Upper lobe of right lung (tissue), 1 donor: Measurements from ENCODE around the gene SPTAN1. TPM values are rescaled to one million over a fixed set of nuclear protein-coding genes. Genes with fewer than 3 reads are reported as not detected.

Source experiments
- ATAC-seq: fragments of 200-7000 bp; cut with Tn5 transposase; one replicate; pipeline ENCODE4 v1.9.1; 2020; ENCODE audit warnings: mild to moderate bottlenecking, moderate library complexity
- DNase-seq: peaks from one replicate; pipeline ENCODE4 v3.0.0-alpha.2; 2020
- H3K27ac ChIP-seq: fragments of 200-600 bp; one replicate; pipeline ENCODE4 v1.8.0; 2022
- H3K27me3 ChIP-seq: fragments of 200-600 bp; one replicate; pipeline ENCODE4 v1.8.0; 2022; ENCODE audit warnings: mild to moderate bottlenecking
- H3K36me3 ChIP-seq: fragments of 200-600 bp; one replicate; pipeline ENCODE4 v1.8.0; 2022
- H3K4me1 ChIP-seq: fragments of 200-600 bp; one replicate; pipeline ENCODE4 v1.8.0; 2022
- H3K4me3 ChIP-seq: fragments of 200-600 bp; one replicate; pipeline ENCODE4 v1.8.0; 2022; ENCODE audit warnings: mild to moderate bottlenecking
- H3K9me3 ChIP-seq: fragments of 200-600 bp; one replicate; pipeline ENCODE4 v1.8.0; 2022
- CTCF ChIP-seq: fragments of 200-600 bp; IDR thresholded peaks from one replicate; pipeline ENCODE4 v1.8.0; 2022; ENCODE audit warnings: antibody characterized with exemption
- intact Hi-C: fragments of 100-400 bp; cut with DNase I; formaldehyde crosslinking; loops from one replicate; pipeline ENCODE4 v1.11.0; 2022
- total RNA-seq: library from RNA; stranded (reverse); fragmentation: NEBNext Ultra II Directional; extraction: Animal tissue kit (Norgen Biotek cat#: 25700); gene quantifications from one replicate; pipeline ENCODE4 v1.2.1, GENCODE V29; 2021
- donor health status: DM: no; HTN: yes; CAD: no; lungs with severe emphysema.

Gene SPTAN1
- total RNA-seq, 1 donor from 2014 or later: 358 TPM

DNA sequence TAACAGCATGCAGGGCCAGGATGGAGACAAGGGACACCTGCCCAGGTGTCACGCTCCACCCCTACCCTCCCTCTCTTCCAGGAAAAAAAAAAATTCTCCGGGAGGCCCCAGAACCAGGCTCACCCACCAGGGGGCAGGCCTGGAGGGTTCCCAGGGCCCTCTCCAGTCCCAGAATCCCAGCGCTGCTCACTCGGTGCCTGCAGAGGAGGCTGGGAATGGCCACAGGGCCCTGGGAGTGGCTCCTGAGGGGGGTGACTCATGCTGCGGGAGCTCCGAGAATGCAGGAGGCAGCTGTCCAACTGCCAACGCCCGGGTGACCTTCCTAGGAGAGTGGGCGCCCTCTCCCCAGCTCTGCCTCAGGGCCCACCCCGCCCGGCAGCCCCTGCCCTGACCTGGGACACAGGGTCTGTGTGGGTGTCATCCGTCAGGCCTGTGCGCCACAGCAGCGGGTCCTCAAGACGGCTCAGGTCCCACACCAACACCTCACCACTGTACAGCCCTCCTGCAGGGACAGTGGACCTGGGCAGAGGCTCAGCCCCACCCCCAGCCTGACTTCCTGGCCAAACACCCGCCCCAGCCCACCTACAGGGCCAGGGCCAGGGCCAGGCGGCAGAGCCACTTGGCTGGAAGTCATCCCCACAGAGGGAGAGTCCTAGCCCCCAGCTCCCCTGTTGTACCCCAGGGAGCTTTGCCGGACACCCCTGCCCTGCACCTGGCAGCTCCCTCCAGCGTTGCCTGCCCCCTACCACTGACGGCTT is 83.1 kb downstream of the SPTAN1 start:
- Histone ChIP-seq H3K4me3 (peak overlapping the region; percentile 28), H3K4me1 (peaks cover 21% of the 10 kb centered on the region), H3K27ac (peak overlapping the region; percentile 94), H3K27me3 (no peaks in the 10 kb centered on the region), H3K36me3 (peaks cover 41% of the 10 kb centered on the region), H3K9me3 (no peaks in the 10 kb centered on the region)
- intact Hi-C loops: no loop called here
- DNase-seq (peak; percentile 96), ATAC-seq (peak; percentile 92)
- peak; percentile 78 for TF ChIP-seq CTCF

DNA sequence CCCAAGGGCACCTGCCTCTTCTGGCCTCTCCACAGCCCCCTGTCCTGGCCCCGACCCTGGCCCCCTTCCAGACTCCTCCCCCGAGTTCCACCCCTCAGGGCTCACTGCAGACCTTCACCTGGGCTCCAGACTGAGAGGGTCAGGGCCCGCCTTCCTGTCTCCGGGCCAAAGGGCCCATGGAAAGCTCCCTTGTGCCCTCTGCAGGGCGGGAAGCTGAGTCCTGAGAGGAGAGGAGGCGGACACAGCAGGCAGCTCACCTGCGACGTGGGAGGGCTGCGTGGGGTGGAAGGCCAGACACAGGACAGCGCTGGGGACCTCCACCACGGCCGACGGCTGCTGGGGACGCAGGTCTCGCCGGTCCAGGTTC is 83.6 kb downstream of the SPTAN1 start:
- Histone ChIP-seq H3K9me3 (no peaks in the 10 kb centered on the region), H3K4me1 (peaks cover 21% of the 10 kb centered on the region), H3K27ac (peak overlapping the region; percentile 94), H3K36me3 (peaks cover 36% of the 10 kb centered on the region), H3K4me3 (peak overlapping the region; percentile 21), H3K27me3 (no peaks in the 10 kb centered on the region)
- DNase-seq (peak; percentile 92), ATAC-seq (peak; percentile 79)
- TF ChIP-seq CTCF: peak; percentile 25
- intact Hi-C loops: no loop called here

DNA sequence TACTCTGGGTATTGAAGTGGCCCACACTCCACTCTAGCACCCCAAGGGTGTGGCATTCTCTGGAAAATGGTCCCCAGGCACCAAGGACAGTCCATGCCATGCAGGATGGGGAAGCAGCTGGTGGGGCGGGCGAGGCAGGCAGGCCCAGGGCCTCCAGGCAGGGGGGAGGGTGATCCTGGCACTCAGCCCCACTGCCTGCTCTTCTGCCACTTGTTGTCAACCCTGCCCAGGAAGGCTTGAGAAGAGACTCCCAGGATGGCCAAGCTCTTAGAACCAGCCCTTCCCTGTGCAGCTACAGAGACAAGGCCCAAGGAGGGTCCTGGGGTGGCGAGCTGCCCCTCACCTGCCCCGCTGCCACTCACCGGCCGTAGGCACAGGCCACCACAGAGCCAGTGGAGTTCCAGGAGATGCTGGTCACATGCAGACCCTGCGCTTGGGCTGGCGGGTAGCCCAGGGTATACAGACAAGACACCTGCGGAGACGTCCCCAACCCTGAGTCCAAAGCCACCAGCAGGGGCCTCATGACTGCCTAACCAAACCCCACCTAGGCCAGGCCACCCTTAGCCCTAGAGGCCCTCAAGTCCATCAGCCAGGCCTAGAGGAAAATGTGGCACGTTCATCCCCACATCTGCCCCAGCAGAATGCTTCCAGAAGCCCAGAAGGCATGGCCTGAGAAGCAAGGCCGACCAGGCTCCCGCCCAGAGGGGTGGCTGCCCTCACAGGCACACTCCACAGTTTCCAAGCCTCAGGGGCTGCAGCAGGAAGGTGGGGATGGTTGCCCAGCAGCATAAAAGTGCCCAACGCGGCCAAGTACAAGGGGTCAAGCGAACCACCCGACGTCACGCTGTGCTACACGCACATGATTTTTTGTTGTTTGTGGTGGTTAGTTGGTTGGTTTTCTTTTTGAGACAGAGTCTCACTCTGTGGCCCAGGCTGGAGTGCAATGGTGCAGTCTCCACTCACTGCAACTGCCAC is 84.5 kb downstream of the SPTAN1 start:
- Histone ChIP-seq H3K36me3 (peaks cover 27% of the 10 kb centered on the region), H3K4me3 (no peak overlapping the region), H3K9me3 (no peaks in the 10 kb centered on the region), H3K4me1 (peaks cover 21% of the 10 kb centered on the region), H3K27me3 (no peaks in the 10 kb centered on the region), H3K27ac (peak overlapping the region; percentile 94)
- no peak for TF ChIP-seq CTCF
- DNase-seq (no peak), ATAC-seq (no peak)
- intact Hi-C loops: no loop called here

- H3K4me1 ChIP-seq: peaks cover 21% of the 10 kb centered on the region
- H3K36me3 ChIP-seq: peaks cover 19% of the 10 kb centered on the region
- DNase-seq: no peak
- H3K27ac ChIP-seq: no peak overlapping the region
- ATAC-seq: no peak
- H3K27me3 ChIP-seq: no peaks in the 10 kb centered on the region
- H3K9me3 ChIP-seq: no peaks in the 10 kb centered on the region
- no peak for TF ChIP-seq CTCF
- H3K4me3 ChIP-seq: no peak overlapping the region
- intact Hi-C loops: no loop called here
Observed at GRCh38 chr9:128637656-128638055, 85.3 kb downstream of the SPTAN1 start.

- no peak overlapping the region for H3K27ac ChIP-seq
- no peak overlapping the region for H3K4me3 ChIP-seq
- DNase-seq (no peak), ATAC-seq (no peak)
- peaks cover 21% of the 10 kb centered on the region for H3K4me1 ChIP-seq
- no peak for TF ChIP-seq CTCF
- intact Hi-C loops: no loop called here
- H3K27me3 ChIP-seq: no peaks in the 10 kb centered on the region
- H3K9me3 ChIP-seq: no peaks in the 10 kb centered on the region
- peaks cover 10% of the 10 kb centered on the region for H3K36me3 ChIP-seq
Observed at GRCh38 chr9:128638580-128638979, 86.2 kb downstream of the SPTAN1 start.
